NCI-H187 treated with DMSO at 0.1 percent for 48 hours (cell line): Measurements from ENCODE around the gene SCUBE2.

ENCODE experiments used
- DNase-seq: peaks from one replicate; lab custom pipeline; 2025; lab: John Stamatoyannopoulos, UW

SCUBE2 gene

DNA sequence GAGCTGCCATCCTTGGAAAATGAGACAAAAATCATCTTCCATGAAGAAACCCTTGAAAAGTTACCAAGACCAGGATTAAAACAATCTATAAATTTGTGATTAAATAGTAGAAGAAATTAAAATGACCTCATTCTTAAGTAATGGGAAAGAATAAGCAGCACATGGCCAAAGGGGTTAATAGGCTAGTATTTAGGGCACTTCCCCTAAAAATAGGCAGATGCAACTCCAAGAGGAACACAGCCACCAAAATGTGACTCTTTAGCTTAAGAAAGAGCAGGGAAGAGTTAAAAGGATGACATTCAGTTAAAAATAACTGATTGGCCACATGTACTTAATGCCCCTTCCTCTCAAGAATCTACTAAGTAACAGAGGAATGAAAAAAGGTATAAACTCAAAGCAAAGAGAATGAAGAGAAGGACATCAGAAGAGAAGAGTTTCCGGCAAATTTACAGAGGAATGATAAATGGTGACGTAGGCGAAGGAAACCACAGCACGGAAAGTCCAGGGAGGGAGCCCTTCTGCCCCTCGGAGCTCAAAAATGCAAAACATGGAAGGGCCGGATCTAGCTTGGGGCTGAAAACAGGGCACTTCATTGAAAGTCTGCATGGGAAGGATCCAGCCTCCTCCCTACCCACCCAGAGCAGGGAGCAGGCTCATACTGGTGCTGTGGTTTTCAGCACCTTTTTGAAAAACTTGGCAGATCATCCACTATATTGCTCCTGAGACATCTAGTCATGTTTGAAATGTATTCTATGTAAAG, 17.8 kb downstream of the SCUBE2 start:
- no peak for DNase-seq

DNA sequence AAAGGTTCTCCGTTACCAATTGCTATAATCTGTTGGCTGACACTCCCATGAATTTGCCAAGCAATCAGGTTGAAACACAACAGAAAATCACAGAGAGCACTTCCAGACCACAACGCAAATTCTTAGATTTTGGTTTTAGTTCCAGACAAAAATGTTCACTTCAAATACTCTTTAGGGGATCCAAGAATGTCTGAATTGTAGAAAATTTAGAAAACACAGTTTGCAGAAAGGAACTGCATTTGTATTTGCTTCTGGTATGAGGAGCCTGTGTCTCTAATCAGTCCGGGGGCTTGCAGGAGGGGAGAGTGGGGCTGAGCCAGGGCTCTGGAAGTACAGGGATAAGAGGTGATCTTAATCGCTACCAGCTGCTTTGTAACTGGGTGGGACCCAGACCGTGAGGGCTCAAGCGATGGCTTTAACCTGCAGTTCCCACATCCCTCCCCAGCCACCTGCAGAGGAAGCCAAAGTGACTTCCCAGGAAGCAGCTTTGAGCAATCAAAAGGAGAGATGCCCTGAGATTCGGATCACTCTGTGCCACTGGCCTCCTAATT, 18.7 kb downstream of the SCUBE2 start:
- no peak for DNase-seq

DNA sequence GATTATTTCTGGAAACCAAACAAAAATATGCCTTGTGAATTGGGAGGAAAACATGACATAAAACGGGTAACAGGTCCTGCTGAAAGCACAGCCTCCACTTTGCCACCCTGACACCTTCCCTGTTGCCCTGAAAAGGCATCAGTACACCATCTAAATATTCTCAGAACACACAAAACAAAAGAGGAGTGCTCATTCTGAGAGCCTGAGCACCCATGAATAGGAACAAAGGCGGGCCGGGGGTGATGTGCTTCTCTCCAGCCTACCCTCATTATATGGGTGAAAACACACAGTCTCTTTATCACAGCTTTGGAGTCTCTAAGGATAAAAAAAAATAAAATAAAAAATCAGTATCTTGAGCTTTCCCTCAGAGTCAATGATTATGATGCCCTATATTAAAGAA, 19.7 kb downstream of the SCUBE2 start:
- no peak for DNase-seq

DNA sequence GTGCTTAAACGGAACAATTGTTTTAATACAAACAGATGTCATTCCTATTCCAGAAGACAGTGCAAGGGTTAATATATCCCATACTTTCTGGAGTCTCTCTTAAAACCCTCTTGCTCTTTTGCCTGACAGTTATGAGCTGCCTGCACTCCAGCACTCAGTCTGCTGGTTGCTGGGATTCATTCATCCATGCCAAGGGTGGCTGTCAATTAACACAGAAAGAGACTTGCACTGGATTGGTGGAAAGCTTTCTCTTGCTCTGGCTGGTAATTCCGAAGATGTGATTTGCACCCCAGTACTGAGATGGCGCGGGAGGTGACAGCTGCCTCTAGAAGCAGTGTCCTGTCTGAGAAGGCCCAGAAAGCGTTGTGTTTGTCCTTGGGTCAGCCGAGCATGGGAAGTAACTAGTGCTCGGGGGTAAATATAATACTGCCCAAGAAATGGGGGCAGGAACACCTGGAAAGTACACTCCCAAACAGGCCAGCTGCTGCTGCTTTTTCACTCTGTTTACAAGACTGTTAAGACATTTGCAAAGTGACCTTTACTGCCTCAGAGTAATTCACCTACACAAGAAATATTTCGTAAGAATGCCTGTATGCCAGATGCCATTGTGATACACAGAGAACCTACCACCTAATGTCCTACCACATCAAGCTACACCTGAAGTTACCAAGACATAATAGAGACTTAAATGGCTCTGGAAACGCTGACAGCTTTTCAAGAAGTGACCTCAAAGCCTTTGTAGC, 20.5 kb downstream of the SCUBE2 start:
- no peak for DNase-seq

DNA sequence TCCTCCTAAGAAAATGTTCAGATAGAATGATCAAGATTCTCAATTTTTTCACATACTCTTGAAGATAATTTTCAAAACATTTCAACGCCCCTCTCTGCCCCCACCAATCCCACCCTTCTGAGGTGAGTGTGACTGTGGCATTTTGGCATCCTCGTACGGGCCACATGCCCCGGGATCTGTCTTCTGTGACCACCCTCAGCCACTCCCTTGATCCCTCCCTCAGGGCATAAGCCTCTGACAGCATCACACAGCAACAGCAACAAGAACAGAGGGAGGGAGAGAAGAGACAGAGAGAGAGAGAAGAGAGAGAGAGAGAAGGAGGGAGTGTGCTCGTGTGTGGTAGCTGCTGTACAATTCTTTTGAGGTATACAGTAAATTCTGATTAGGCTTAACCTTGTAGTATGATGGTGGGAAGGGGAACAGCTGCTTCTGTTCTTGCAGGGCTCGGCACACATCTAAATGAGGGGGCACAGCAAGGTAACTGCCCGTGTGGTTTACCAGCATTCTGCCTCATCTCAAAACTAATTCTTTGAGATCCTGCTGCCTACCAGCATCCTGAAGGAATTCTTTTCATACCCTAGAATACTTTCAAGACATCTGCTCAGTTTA, 21.4 kb downstream of the SCUBE2 start:
- DNase-seq: no peak

DNA sequence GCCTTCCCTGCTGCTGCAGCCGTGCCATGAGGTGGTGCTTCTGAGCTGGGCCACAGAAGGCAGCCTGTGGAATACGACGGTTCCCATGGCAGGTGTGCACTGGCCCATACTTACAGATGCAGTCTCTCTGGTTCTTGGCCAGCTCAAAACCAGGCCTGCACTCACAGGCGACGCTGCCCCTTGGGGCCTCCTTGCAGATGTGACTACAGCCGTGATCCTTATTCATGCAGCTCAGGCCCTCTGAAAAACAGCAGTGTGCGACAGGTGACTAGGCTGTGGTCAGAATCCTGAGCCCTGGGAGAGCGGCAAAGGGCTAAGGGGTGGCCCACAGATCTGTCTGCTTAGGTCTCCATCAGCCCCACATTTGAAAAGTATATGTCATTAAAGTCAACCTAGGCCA, 22.1 kb downstream of the SCUBE2 start:
- DNase-seq: no peak

DNA sequence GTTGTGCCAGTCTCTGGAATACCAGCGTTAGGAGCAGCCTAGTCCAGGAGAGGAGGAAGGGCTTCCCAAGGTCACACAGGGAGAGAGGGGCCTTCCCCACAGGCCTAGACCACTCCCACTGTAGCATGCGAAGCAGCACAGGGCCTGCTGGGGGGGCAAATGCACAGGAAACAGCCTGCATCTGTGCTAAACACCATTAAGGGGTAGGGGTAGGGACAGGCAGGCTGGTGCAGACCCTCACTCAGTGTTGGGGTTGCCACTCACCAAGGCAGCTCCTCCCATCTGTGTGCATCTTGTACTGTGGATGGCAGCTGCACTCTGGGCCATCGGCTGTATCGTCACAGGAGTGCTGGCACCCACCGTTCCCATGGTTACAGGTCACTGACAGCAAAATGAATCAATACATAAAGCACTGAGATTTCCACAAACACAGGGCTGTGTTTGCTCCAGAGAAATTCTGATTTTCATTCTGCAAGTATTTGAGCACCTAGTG, 24.9 kb downstream of the SCUBE2 start:
- DNase-seq: no peak

DNA sequence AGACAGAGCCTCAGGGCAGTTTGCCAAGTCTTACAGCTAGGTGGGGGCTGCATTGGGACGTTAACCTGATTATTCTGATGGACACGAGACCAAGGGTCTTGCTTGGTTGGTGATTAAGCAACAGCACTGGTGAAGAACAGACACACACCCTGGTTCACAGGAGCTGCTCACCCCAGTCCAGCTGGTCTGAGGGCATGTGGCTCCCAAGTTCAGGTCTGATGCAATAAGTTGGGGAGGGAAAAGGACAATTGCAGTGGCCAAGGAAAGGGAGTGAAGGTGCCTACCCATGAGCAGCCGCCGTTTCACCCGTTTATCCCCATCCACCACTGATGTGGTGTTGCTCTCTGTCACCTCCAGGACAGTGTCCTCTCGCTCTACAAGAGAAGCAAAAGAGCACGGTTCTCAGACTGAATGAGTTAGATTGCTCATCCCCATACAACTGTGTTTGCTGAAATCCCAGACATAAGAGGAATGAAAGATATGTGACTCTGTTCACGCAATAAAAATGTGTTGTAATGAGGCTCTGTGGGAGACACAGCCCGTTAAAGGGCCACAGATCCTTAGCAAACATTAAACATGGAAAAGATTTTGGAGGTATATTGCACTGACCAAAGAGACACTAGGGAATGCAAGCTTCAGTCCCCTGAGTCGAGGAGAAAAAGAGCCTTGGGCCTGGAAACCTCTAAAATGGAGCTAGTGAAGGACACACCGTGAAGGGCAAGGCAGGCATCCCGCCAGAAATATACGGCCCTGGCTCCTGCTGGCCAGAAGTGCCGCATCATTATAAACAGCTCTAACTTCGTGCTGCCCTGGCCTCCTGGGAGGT, 25.6 kb downstream of the SCUBE2 start:
- DNase-seq: no peak

DNA sequence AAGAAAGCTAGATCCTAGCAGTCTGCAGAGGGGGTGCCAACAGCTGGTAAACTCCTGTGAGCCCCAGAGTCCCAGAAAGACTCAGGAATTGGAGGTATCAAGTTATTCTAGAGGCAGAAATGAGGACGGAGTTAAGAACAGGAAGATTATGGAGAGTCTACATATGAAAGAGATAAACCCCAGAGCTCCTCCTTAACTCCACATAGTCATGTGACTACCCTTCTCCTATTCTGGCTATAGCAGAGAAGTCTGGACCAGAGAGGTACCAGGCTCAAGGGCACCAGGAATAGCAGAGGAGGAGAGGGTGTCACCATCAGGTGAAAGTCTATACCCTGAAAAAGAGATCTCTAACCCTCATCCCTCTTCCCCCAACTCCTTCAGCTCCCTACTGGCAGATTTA, 29.6 kb downstream of the SCUBE2 start:
- no peak for DNase-seq

DNA sequence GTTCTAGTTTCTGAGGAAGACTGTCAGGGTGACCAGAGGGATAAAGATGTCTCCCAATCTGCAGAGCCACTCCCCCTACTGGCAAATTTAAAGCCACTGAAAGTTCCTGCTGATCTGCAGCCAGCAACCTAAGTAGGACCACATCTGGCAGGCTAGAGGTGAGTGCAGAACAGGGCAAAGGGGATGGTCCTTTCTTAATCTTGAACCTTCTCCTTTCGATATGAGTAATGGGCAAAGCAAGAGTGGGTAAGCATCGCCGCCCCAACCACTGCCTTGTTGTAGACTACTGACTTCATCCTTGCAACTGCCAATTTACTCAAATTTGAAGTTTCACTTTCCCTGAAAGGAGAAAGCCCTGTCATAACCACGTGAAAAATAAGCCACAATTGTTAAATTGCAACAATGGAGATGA, 30.7 kb downstream of the SCUBE2 start:
- DNase-seq: no peak

DNA sequence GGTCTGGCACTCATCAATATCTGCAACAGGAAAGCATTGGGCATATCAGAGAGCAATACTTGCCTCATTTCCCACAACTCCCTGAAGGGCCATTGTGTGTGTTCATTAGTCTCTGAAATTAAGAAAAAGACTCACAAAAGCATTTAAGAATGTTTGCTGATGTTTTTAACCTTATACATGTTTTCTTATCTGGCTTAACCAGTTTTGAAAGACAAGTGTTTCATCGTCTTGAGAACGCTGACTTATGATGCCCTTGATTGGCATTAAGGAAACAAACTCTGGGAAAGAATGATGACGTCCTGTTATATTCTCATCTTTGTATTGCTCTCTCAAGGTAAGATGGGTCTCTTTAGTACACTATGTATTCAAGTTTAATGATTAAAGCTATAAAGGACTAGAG, 32.0 kb downstream of the SCUBE2 start:
- no peak for DNase-seq

DNA sequence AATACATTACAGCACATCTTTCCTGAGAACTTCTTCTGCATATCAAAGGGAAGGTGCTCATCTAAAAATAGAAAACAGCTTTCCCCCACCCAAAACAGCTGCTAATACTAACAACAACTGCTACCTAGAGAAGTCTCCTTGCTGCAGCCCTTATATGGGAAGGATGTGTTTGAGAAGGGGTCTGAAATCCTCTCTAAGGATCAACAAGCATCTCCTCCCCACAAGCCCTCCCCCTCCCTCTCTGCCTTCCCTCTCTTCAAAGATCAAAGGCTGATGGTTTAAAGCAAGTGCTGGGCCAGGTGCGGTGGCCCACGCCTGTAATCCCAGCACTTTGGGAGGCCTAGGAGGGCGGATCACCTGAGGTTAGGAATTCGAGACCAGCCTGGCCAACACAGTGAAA, 33.5 kb downstream of the SCUBE2 start:
- DNase-seq: no peak

DNA sequence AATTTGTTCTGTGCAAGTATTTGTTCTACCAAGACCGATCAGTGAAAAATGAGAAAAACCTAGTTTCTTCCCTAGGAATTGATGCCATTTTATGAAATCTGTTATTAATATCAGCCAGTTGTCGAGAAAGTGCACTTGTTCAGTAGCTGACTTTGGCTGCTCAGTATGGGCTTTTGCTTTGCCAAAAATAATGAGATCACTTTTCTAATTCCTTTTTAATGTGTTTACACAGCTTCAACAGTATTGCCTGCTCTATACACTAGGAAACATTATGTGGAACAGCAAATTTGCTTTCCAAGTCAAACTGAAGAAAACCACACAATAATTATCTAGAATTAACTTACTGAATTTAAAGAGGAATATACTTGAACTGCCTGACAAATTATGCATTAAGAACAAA, 34.4 kb downstream of the SCUBE2 start:
- DNase-seq: no peak

DNA sequence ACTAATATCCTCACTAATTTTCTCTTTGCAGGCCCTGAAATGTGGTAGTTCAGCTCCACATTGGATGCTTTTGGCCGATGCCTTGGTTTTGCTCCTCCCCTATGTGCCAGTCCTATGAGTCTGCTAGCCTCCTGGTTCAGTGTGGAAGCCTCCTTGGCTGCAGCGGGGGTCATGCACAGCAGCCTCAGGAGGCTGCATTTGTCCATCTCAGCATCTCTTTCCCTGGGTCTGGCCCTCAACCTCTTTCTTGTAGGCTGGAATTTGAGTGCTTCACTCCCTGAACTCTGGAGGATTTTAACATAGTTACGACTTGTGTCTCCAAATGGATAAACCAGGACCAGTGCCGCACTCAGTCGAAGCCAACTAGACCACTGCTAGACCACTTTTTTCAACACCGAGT, 34.9 kb downstream of the SCUBE2 start:
- DNase-seq: no peak

DNA sequence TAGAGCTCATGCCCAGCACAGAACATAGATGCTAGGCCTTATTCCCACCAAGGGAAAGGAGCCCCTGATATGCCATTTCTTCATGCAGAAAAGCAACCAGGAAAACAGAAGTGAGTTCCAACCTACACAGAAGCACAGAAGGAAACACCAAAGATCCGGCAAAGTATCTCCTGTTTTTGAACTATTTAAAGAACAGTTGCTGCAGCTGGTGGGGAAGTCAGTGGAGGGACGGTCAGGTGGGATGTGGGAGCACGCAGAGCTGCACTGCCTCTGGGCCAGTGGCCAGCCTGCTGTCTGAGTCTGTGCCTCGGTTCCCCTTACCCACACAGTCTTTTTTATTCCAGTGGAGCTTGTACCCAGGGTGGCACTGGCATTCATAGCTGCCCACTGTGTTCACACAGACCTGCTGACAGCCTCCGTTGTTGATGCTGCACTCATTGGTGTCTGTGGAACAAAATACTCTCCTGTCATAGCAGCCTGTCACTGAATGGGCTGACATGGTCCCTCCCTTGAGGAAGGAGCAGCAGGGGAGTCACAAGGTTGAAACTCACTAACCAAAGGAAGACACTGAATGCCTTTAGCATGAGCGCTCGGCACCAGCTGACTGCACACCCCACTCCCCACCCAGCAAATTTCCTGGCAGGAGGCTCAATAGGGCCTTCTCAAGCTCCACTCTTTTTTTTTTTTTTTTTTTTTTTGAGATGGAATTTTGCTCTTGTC, 37.9 kb downstream of the SCUBE2 start:
- DNase-seq: no peak

DNA sequence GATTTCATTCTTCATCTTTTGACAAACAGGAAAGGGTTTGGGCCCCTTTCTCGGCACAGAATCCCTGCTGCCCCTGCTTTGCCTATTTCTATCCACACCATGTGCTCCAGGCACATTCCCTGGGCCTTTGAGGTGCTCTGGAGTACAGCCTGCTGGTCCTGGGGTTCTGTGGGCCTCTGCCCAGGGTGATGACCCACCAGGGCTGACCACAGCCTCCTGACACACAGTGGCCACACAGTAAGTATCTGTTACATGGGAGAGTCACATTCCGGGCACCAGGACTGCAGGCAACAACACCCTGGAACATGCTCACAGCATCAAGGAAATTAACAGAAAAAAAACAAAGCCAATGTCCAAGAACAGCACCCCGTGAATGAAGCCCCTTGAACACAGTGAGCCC, 39.1 kb downstream of the SCUBE2 start:
- DNase-seq: no peak

DNA sequence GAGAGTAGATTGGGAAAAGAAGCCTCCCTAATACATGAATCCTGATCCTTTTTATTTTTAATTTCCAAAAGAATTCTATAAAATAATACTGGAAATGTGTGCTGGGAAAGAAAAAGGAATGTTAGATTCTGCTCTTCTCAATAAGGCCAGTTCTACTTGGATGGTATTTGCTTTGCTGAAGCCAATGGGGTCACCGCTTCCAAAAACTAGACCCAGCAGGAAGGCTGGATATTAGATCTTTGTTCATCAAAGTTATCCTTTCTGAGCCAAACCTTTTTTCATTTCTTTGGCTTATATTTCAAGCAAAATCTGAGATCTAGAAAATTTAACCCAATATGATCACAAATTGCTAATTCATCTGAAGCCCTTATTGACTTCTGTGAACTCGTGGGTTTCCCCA, 41.4 kb downstream of the SCUBE2 start:
- no peak for DNase-seq

DNA sequence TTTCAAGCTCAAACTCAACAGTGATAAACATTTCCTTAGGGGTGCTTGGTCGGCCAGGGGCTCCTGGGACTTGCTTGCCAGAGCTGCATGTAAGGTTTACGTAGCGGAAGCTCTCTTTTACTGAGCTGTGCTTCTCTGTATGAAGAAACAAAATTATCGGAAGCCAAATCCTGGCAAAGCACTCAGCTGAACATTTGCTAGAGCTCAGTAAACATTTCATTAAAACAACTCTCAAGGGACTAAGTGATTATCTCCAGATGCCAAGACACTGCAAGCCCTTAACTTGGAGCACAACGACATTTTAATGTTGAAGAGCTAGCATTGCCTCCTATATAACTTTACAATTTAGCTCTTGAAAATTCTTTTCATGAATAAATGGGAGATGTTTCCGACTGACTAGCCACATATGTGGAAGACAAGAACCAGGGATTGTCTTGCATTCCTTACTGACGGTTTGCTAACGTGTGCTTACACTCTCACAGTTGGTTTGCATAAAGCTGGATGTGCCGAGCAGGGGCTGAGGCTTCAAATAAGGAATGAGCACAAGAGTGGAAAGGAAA, 43.4 kb downstream of the SCUBE2 start:
- peak; percentile 47 for DNase-seq

DNA sequence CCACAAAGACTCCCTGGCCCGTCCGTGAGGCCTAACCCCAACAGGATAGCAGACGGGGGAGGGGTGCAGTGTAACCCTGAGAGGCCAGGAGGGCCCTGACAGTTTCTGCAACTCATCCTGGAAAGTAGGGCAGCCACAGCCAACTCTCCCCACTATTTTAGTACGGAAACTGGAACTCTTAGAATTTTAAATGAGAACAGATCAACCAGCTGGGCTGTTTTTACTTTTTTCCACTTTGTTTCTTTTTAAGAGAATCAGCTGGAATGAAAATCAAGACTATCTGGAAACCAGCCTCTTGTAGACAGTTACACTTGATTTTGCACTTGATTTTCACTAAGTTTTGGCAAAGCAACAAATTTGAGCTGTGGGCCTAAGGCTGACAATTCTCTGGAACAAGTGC, 44.9 kb downstream of the SCUBE2 start:
- DNase-seq: no peak

DNA sequence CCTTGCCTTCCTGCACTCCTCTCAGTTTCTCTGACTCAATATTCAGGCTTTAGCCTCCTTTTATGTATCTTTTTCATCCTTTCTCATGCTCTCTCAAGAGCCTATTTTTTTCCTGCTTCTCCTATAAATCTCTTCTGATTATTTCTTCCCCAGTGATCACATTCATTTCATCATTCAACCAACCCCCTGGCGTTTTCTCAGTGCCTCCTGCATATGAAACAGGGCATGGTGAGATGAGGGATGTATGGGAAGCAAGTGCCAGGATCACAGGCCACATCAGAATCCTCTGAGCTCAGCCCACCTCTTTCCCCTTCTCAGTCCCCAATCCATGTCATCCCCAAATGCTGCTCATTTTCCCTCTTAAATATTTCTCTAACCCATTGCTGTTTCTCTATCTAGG, 48.9 kb downstream of the SCUBE2 start:
- DNase-seq: no peak

DNA sequence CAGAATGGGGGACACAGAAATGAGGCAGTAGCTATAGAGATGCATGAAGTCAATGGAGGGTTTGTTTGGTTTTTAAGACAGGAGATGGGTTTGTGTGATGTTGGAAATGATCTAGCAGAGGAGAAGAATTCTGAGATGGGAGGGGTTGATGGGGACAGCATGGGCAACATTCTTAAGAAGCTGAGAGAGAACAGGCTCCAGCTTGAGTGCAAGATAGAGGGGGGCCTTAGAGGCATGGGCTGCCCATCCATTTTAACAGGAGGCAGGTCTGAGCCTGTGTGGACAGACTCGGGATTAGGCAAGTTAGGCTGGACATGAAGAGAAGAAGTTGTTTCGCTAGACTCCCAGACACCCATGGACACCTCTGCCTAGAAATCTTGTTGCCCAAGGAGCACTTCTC, 49.7 kb downstream of the SCUBE2 start:
- no peak for DNase-seq
